Measurements from ENCODE around the gene HBE1. TPM values are rescaled to one million over a fixed set of nuclear protein-coding genes. Genes with fewer than 3 reads are reported as not detected.

Gene HBE1
- total and polyA plus RNA-seq, 2 of the 8 experiments (the other 6 are each of a cell fraction or from before 2014, with no cell fraction given), result 0.39 TPM; not detected in 1

- TF ChIP-seq NANOG (IDR thresholded peaks at IDR 0.05; ENCODE audit: insufficient read depth, low read depth, low read length, poor library complexity, severe bottlenecking), result no peak
- TF ChIP-seq BRCA1 (IDR thresholded peaks at IDR 0.05; ENCODE audit: low read depth, low read length), result no peak
- no peak for TF ChIP-seq KDM1A (IDR thresholded peaks at IDR 0.05; ENCODE audit: borderline replicate concordance, low read length)
These were observed 36.9 kb downstream of the HBE1 start (continued) for GRCh38 chr11:5232821-5233220.

Measured in H1 (cell line).